Uterus (tissue), 2 donors: ENCODE data around the gene SLC7A6OS.

ENCODE experiments used
- CTCF ChIP-seq, 4 experiments: fragments of 200-600 bp in 2 of 4; fragments of 450-650 bp in 2 of 4; sonication (generic) in 2 of 4; IDR thresholded peaks; one replicate each; pipeline ENCODE4 v1.5.1; 2016 to 2019; ENCODE audit warnings: antibody characterized with exemption in 4 of 4, mild to moderate bottlenecking in 2 of 4, moderate library complexity in 1 of 4
- POLR2A ChIP-seq, 2 donors: fragments of 450-650 bp; IDR thresholded peaks; one replicate each; pipeline ENCODE4 v1.6.1; 2016; ENCODE audit warnings: antibody characterized with exemption in 2 of 2, mild to moderate bottlenecking in 1 of 2, moderate library complexity in 1 of 2

DNA sequence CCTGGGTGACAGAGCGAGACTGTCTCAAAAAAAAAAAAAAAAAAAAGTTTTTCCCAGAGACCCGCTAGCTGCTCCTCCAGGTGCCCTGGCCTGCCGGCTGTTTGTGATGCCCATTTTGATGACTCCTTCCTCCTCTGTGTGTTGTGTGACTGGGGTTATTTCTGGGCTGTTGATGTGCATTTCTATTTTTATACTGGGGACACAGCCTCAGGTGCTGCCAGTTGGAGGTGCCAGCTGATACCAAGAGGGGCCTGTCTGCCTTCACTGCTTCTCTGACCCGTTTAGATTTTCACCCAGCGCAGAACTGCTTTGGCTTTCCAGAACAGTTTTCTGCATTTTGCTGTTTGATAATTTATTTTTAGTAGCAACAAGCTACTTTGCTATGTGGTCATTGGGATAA lies 58.9 kb downstream of the SLC7A6OS start:
- TF ChIP-seq CTCF (IDR thresholded peaks at IDR 0.05) (no peak), POLR2A (IDR thresholded peaks at IDR 0.05) (no peak)
